ENCODE data around the gene ARTN. TPM values are rescaled to one million over a fixed set of nuclear protein-coding genes. Genes with fewer than 3 reads are reported as not detected.

The ARTN gene
- total and polyA plus RNA-seq, 9 of the 15 experiments (the other 6 are each of a cell fraction or from before 2014, with no cell fraction given) = 0.06 to 0.38 TPM; not detected in 7

DNA sequence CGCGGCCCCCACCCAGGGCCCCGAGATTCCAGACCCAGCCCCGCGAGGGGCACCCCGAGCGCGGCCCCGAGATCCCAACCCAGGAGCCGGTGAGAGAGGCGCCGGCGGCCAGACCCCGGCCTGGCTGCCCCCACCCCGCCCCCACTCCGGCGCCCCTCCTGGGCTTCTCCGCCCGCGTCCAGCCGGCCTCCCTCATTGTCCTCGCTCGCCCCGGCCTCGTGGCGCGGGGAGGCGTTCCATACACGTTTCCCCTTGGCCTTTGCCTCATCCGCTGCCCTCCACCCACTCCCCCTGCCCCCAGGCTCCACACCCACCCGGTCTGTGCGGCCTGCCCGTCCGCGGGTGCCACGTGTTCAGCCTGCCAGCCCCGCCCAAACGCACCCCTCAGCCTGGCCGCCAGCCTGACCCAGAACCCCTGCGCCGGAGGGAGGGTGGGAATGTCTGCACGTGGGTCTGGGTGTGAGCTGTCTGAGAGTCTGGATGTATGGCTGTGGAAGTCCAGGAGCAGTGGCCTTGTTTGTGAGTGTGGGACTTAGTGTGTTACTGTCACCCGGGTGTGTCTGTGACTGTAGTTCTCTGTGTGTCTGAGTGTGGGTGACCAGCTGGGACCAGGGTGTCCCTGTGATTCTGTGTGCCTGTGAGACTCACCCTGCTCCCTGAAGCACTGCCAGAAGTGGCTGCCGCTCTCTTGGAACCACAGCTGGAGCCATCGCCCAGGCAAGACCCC lies 46.1 kb downstream of the ARTN start (continued):
- TF ChIP-seq RERE (CRISPR knock-in tag; IDR thresholded peaks at IDR 0.05; ENCODE audit: borderline replicate concordance) = no peak
- no peak for TF ChIP-seq ARID1B (IDR thresholded peaks at IDR 0.05)
- TF ChIP-seq GTF2E2 (tag; IDR thresholded peaks at IDR 0.05) = no peak
- TF ChIP-seq DIDO1 (tag; IDR thresholded peaks at IDR 0.05; ENCODE audit: low read depth) = no peak
- TF ChIP-seq HMG20B (CRISPR knock-in tag; IDR thresholded peaks at IDR 0.05) = no peak
- peak; percentile 40 for TF ChIP-seq PRPF4 (IDR thresholded peaks at IDR 0.05; ENCODE audit: insufficient read depth, low read depth, low read length, poor library complexity, severe bottlenecking)
- TF ChIP-seq GABPA (tag; conservative IDR thresholded peaks at IDR 0.05; ENCODE audit: low read depth) = no peak
- no peak for TF ChIP-seq MCM7 (IDR thresholded peaks at IDR 0.05)
- TF ChIP-seq, protein P1, sequence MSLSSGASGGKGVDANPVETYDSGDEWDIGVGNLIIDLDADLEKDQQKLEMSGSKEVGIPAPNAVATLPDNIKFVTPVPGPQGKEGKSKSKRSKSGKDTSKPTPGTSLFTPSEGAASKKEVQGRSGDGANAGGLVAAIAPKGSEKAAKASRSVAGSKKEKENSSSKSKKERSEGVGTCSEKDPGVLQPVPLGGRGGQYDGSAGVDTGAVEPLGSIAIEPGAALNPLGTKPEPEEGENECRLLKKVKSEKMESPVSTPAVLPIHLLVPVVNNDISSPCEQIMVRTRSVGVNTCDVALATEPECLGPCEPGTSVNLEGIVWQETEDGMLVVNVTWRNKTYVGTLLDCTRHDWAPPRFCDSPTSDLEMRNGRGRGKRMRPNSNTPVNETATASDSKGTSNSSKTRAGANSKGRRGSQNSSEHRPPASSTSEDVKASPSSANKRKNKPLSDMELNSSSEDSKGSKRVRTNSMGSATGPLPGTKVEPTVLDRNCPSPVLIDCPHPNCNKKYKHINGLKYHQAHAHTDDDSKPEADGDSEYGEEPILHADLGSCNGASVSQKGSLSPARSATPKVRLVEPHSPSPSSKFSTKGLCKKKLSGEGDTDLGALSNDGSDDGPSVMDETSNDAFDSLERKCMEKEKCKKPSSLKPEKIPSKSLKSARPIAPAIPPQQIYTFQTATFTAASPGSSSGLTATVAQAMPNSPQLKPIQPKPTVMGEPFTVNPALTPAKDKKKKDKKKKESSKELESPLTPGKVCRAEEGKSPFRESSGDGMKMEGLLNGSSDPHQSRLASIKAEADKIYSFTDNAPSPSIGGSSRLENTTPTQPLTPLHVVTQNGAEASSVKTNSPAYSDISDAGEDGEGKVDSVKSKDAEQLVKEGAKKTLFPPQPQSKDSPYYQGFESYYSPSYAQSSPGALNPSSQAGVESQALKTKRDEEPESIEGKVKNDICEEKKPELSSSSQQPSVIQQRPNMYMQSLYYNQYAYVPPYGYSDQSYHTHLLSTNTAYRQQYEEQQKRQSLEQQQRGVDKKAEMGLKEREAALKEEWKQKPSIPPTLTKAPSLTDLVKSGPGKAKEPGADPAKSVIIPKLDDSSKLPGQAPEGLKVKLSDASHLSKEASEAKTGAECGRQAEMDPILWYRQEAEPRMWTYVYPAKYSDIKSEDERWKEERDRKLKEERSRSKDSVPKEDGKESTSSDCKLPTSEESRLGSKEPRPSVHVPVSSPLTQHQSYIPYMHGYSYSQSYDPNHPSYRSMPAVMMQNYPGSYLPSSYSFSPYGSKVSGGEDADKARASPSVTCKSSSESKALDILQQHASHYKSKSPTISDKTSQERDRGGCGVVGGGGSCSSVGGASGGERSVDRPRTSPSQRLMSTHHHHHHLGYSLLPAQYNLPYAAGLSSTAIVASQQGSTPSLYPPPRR (CRISPR knock-in tag; IDR thresholded peaks at IDR 0.05; ENCODE audit: borderline replicate concordance) = no peak
- no peak for TF ChIP-seq ZNF124 (CRISPR knock-in tag; IDR thresholded peaks at IDR 0.05)
- no peak for TF ChIP-seq SREBF1 (IDR thresholded peaks at IDR 0.05; ENCODE audit: borderline replicate concordance, low read depth, low read length)
- TF ChIP-seq RFX1 (IDR thresholded peaks at IDR 0.05) = no peak
- no peak for TF ChIP-seq RBM15 (IDR thresholded peaks at IDR 0.05; ENCODE audit: insufficient read depth, low read length)
- TF ChIP-seq WHSC1 (IDR thresholded peaks at IDR 0.05; ENCODE audit: low read length) = no peak
- 0 out of 2 replicates have a peak, but pooled peaks have one; percentile 34 for TF ChIP-seq ZBTB33 (CRISPR knock-in tag; IDR thresholded peaks at IDR 0.05)
- no peak for TF ChIP-seq MBD2 (IDR thresholded peaks at IDR 0.05; ENCODE audit: borderline replicate concordance, low read depth)

All from K562 (cell line).